ENCODE results near the gene TMEFF2.

TMEFF2 gene

DNA sequence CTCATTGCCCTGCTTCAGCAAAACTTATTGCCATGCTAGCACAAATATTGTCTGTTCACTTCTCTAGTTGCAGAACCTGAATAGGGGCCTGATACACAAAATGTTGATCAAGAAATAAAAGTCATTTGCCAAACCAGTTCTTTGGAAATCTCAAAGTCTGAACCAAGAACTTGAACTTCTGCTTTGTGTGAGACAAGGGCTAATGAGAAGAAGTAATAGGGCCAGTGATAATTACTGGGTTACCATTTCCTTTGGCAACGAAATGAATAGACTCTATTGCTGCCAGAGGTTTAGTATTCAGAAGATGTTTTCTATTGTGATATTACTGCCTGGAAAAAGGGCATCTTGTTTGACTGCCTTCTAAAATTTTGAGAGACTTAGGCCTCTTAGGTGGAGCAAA is 35.0 kb downstream of the TMEFF2 start:
- Mint-ChIP-seq H3K9me3 (no peaks in the 10 kb centered on the region), H3K4me3 (no peak overlapping the region), H3K4me1 (ENCODE audit: low read depth in 2 of 2) (no peaks in the 10 kb centered on the region), H3K27me3 (peaks cover 11 to 14% of the 10 kb centered on the region in 2 donors), H3K27ac (no peak overlapping the region), H3K36me3 (ENCODE audit: insufficient read depth) (no peaks in the 10 kb centered on the region)
- DNase-seq (no peak), ATAC-seq (replicated peaks) (no peak)

DNA sequence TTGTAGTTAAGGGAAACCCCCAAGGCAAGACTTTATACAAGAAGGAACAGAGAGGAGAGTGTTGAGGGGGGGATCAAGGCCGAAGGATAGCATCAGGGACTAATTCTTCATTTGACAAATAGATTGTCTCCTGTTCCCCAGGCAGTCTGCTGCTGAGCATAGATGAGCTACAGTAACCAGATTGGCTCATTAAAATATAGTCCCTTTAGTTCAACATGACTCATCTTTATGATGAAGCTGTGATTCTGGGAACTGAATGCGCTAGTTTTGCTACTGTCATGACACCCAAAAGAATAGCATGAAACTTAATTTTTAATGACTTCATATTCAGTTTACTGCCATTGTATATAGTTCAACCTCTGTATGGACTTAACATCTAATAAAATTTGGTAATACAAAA is 35.5 kb downstream of the TMEFF2 start:
- DNase-seq (no peak), ATAC-seq (replicated peaks) (no peak)
- Mint-ChIP-seq H3K9me3 (no peaks in the 10 kb centered on the region), H3K27me3 (peaks cover 16 to 17% of the 10 kb centered on the region in 2 donors), H3K36me3 (ENCODE audit: insufficient read depth) (no peaks in the 10 kb centered on the region), H3K4me1 (ENCODE audit: low read depth in 2 of 2) (no peaks in the 10 kb centered on the region), H3K27ac (no peak overlapping the region), H3K4me3 (no peak overlapping the region)

DNA sequence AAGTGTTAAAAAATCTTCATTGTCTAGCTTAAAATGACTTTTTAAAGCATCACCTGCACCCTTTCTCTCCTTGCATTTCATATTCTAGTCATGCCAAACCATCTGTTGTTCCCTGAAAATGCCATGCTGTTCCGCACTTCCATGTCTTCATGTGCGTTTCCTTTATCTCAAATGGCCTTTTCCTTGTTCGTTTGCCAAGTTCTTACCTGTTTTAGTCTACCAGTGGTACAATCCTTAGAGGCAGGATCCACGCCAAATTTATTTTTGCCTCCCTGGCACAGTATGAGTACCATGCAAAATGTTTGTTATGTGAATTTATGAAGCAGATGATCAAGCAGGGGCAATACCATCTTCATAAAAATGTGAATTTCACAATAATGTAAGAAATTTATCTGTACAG is 37.0 kb downstream of the TMEFF2 start:
- Mint-ChIP-seq H3K4me1 (ENCODE audit: low read depth in 2 of 2) (no peaks in the 10 kb centered on the region), H3K9me3 (no peaks in the 10 kb centered on the region), H3K36me3 (ENCODE audit: insufficient read depth) (no peaks in the 10 kb centered on the region), H3K27me3 (peaks cover 23 to 26% of the 10 kb centered on the region in 2 donors), H3K27ac (no peak overlapping the region), H3K4me3 (no peak overlapping the region)
- ATAC-seq (replicated peaks): no peak
- DNase-seq: no peak

DNA sequence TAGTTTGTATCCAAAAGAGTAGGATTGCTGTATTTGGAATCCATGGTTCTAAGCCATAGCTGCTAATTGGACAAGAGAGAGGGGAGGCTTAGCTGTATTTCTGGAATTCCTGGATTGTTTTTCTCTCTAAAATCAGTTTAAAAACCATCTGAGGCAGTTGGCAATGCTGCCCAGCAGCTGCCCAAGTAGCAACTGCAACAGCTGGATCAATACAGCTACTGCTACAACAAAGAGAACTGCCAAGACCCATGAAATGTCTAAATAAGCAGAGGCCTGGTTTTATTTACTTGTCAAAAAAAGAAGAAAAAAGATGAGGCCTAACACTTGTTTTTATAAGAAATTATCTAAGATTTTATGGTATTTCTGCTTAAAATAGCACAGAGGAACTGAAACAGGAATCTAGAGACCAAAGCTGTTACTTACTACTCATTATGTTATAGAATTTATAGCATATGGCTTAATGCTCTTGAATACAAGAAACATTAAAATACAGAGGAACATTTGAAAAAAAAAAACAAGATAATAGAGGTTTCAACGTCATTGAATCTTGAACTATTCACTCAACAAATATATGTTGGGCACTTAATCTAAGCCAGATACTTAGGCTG is 39.1 kb downstream of the TMEFF2 start:
- no peaks in the 10 kb centered on the region for H3K9me3 Mint-ChIP-seq
- no peaks in the 10 kb centered on the region for H3K4me1 Mint-ChIP-seq (ENCODE audit: low read depth in 2 of 2)
- ATAC-seq (replicated peaks) (no peak), DNase-seq (no peak)
- H3K36me3 Mint-ChIP-seq (ENCODE audit: insufficient read depth): no peaks in the 10 kb centered on the region
- no peak overlapping the region for H3K27ac Mint-ChIP-seq
- peaks cover 30 to 33% of the 10 kb centered on the region in 2 donors for H3K27me3 Mint-ChIP-seq
- no peak overlapping the region for H3K4me3 Mint-ChIP-seq

DNA sequence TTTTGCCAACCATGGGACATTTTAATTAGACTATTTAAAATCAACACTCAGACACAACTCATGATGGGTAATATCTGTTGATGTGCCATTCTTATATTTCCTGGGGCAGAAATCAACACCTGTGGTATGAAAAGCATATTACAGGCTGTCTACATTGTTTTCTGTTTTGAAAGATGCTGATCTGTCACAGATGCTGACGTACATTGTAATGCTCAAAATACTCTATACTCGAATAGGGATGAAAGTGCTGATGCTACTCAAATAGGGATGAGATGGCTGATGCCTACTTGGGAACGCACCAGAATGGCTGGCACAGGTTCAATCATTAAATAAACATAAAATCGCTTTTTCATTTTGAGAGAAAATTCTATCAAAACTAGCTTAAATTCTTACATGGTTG is 41.2 kb downstream of the TMEFF2 start:
- Mint-ChIP-seq H3K27me3 (peaks cover 31 to 33% of the 10 kb centered on the region in 2 donors), H3K4me1 (ENCODE audit: low read depth in 2 of 2) (no peaks in the 10 kb centered on the region), H3K36me3 (ENCODE audit: insufficient read depth) (no peaks in the 10 kb centered on the region), H3K9me3 (no peaks in the 10 kb centered on the region), H3K4me3 (no peak overlapping the region), H3K27ac (no peak overlapping the region)
- ATAC-seq (replicated peaks) (no peak), DNase-seq (no peak)

DNA sequence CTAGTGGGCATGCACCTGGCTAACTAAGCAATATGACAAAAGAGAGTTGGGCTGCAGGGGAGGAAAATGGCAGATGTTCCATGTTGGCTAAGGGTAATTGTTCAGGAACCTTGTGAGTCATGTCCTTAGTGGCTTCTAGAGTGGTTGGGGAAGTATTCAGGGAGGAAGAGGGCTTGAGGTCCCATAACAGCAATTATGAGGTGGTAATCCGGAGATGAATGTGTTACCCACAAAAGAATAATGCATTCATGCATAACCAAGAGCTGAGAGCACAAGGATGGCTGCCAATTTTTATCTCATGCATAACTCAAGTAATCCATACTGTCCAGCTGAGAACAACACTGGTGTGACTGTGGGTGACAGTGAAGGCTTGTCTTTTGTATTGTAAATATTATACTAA is 42.9 kb downstream of the TMEFF2 start:
- H3K4me1 Mint-ChIP-seq (ENCODE audit: low read depth in 2 of 2): no peaks in the 10 kb centered on the region
- no peak overlapping the region for H3K4me3 Mint-ChIP-seq
- no peak overlapping the region for H3K27ac Mint-ChIP-seq
- ATAC-seq (replicated peaks) (no peak), DNase-seq (no peak)
- H3K27me3 Mint-ChIP-seq: peaks cover 25% of the 10 kb centered on the region in 2 donors
- H3K36me3 Mint-ChIP-seq (ENCODE audit: insufficient read depth): no peaks in the 10 kb centered on the region
- no peaks in the 10 kb centered on the region for H3K9me3 Mint-ChIP-seq

DNA sequence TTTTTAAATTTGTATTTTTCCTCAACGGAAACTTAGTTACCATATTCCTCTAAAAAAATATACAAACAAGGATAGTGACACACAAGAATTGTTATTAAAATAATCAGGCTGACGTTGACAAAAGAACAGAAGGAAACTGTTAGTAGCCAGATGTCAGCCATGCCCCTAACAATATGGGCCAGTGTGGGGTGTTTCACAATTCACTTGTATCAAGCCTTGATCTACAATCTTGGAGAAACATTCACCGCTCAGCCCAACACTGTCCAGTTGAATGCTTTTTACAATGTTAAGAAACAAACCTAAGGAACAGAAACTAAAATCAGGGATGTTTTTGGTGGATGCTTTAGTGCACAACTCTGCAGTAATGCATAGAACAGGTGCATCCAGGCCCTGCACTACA is 44.6 kb downstream of the TMEFF2 start:
- Mint-ChIP-seq H3K36me3 (ENCODE audit: insufficient read depth) (no peaks in the 10 kb centered on the region), H3K27ac (no peak overlapping the region), H3K4me3 (no peak overlapping the region), H3K4me1 (ENCODE audit: low read depth in 2 of 2) (no peaks in the 10 kb centered on the region), H3K27me3 (peaks cover 25 to 30% of the 10 kb centered on the region in 2 donors), H3K9me3 (no peaks in the 10 kb centered on the region)
- ATAC-seq (replicated peaks): no peak
- DNase-seq: no peak

DNA sequence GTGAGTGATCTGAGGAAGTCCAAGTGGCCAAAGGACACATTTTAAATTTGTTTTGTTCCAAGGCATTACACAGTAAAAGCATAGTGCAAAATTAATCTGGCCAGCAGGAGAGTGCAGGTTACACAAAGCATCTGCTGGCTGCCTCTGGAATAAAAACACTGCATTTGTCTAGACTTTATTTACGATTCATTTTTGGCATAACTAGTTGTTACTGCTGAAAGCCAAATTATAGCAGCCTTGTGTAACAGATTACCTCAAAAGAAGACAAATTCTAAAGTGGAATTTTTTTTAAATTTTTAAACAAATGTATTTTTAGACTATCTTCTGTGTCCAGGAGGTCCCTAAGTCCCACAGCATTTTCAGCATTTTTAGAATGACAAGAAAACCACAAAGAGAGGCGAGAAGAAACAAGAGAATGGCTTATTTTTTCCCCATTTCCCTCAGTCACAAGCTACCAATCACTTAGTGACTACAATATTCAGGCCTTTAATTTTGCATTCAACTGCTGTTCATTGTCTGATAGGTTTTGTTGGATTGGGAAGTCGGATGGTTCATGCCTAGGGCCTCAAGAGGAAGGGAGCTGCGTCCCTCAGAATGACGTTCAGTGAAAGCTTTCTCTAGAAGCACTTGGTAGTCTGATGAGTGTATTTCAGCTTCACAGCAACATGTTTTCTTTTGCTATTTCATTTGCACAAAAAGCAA is 46.0 kb downstream of the TMEFF2 start:
- H3K27ac Mint-ChIP-seq: no peak overlapping the region
- no peak overlapping the region for H3K4me3 Mint-ChIP-seq
- peaks cover 19 to 21% of the 10 kb centered on the region in 2 donors for H3K27me3 Mint-ChIP-seq
- no peaks in the 10 kb centered on the region for H3K36me3 Mint-ChIP-seq (ENCODE audit: insufficient read depth)
- no peaks in the 10 kb centered on the region for H3K9me3 Mint-ChIP-seq
- no peak for ATAC-seq (replicated peaks)
- H3K4me1 Mint-ChIP-seq (ENCODE audit: low read depth in 2 of 2): no peaks in the 10 kb centered on the region
- no peak for DNase-seq

DNA sequence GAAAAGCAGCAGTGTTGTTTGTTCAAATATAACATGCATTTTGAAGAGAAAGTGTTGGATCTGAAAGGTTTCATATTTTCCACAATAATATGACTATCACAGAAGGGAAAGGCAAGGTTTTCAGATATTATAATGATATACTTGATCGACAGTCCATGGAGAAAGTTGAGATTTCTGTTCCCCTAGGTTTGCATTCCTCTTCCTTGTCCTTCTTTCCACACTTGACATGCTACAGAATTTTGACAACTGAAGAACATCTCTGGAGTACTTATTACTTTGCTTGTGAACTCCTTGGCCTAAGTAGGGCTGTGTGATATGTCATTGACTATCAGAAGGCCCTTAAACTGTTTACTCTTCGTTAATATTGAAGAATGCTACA is 46.5 kb downstream of the TMEFF2 start:
- Mint-ChIP-seq H3K36me3 (ENCODE audit: insufficient read depth) (no peaks in the 10 kb centered on the region), H3K27ac (no peak overlapping the region), H3K9me3 (no peaks in the 10 kb centered on the region), H3K4me1 (ENCODE audit: low read depth in 2 of 2) (no peaks in the 10 kb centered on the region), H3K27me3 (peaks cover 14 to 15% of the 10 kb centered on the region in 2 donors), H3K4me3 (no peak overlapping the region)
- no peak for DNase-seq
- ATAC-seq (replicated peaks): no peak

DNA sequence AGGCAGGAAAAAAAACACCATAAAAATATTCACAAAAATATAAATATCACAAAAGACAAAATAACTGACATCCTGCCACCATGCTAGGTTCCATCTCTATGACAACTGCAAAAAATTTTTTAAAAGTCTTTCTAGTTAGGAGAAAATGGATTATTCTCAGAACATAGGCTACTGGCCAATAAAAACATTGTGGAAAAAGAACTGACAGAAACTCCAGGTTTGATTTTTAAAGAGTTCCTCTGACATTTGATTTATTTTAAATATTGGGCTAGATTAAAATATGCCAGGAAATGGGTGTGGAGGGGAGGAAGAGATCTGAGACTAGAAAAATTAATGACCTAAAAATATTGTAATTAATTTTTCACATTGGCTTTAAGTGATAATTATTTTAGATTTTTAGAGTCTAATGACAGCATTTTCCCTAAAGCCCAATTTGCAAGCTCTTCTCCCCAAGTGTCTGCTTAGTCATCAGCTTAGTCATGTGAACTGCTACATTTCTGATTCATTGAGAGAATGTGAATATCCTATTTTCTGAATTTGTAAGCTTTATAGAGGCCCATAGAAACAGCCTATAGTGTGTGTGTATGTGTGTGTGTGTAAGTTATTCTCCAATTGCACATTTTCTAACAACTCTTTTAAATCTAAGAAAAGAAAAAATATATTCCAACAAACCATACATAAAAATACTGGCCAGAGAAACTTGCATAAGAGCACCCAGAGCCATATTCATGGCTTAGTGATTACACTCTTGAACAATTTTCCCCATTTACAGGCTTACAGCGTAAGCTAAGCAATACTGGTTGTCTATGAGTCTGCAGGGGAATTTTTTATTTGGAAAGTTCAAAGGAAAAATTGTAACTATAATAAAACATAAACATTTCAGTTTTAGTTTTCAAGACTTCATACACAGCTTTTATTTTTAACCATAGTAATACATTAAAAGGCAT is 48.4 kb downstream of the TMEFF2 start:
- Mint-ChIP-seq H3K4me3 (no peak overlapping the region), H3K27me3 (peaks cover 9 to 13% of the 10 kb centered on the region in 2 donors), H3K36me3 (ENCODE audit: insufficient read depth) (no peaks in the 10 kb centered on the region), H3K9me3 (no peaks in the 10 kb centered on the region), H3K4me1 (ENCODE audit: low read depth in 2 of 2) (no peaks in the 10 kb centered on the region), H3K27ac (no peak overlapping the region)
- ATAC-seq (replicated peaks): no peak
- no peak for DNase-seq

DNA sequence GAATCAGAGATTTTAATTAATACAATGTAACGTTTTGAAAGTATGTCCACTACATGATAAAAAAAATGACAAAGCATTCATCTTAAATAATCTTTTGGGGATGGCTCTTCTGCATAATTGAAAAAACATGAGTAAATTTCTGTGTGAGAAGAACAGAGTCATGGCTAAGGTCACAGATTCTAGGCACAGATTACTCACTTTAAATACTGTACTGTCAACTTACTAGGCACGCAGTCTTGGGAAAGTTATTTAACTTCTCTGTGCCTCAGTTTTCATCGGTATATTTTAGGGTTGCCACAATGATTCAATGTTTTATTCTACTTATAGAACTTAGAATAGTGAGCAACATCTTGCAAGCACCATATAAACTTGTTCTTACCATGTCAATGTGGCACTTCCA is 49.2 kb downstream of the TMEFF2 start:
- H3K4me1 Mint-ChIP-seq (ENCODE audit: low read depth in 2 of 2): no peaks in the 10 kb centered on the region
- no peak overlapping the region for H3K27ac Mint-ChIP-seq
- no peak for DNase-seq

DNA sequence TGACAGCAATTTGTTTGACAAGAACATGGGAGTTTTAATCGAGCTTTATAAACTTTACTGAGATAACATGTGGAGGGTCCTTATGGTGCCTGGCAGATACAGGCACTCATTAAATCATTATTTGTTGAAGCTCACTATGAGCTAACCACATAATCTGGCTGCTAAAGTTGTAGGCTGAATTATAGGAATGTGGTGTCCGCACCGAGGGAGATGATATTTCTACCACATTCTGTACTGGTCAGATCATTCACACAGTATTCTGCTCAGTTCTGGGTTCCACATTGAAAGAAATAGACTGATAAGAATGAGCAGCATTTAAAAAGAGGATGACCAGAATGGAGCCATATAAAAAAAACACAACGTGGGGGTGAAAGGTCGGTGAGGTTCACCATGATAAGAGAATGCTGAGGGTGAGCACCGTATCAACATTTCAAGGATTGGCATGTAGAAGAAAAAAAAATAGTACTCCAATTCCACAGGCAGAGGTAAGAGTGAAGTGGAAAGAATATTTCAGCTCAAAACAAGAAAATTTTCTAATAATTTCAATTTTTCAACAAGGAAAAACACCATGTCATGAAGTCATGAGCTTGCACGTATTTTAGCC is 54.4 kb downstream of the TMEFF2 start:
- Mint-ChIP-seq H3K27me3 (peaks cover 20 to 21% of the 10 kb centered on the region in 2 donors), H3K9me3 (no peaks in the 10 kb centered on the region), H3K36me3 (ENCODE audit: insufficient read depth) (no peaks in the 10 kb centered on the region), H3K27ac (no peak overlapping the region), H3K4me3 (no peak overlapping the region), H3K4me1 (ENCODE audit: low read depth in 2 of 2) (no peaks in the 10 kb centered on the region)
- no peak for DNase-seq
- ATAC-seq (replicated peaks): no peak

More for the DNA sequence above, 49.2 kb downstream of the TMEFF2 start:
- Mint-ChIP-seq H3K4me3 (no peak overlapping the region), H3K27me3 (peaks cover 12 to 13% of the 10 kb centered on the region in 2 donors), H3K36me3 (ENCODE audit: insufficient read depth) (no peaks in the 10 kb centered on the region), H3K9me3 (no peaks in the 10 kb centered on the region)
- ATAC-seq (replicated peaks): no peak

DNA sequence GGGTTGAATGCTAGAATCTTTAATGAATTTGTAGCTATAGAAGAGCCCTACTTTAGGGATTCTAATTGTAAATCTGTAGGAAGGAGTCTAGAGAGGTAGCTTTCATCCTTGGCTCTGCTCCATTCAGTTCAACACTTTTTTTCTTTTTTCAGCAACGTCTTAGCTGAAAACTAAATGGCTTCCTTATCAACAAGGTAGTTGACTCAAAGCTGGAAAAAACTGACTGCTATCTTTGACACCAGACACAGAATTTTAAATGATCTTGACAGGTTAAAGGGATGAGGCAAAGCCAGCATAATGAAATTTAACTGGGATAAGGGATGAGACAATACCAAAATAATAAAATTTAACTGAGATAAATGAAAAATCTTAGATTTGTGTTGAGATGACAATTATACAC is 54.9 kb downstream of the TMEFF2 start:
- Mint-ChIP-seq H3K27ac (no peak overlapping the region), H3K4me3 (no peak overlapping the region), H3K9me3 (no peaks in the 10 kb centered on the region), H3K36me3 (ENCODE audit: insufficient read depth) (no peaks in the 10 kb centered on the region), H3K27me3 (peaks cover 20 to 26% of the 10 kb centered on the region in 2 donors), H3K4me1 (ENCODE audit: low read depth in 2 of 2) (no peaks in the 10 kb centered on the region)
- ATAC-seq (replicated peaks) (no peak), DNase-seq (no peak)

Measured in effector memory CD8-positive, alpha-beta T cell (primary cell).